Measurements from ENCODE around the gene KLHL22. TPM values are rescaled to one million over a fixed set of nuclear protein-coding genes. Genes with fewer than 3 reads are reported as not detected.
A peak's percentile ranks its signal among the peaks of the same experiment; 100 is the strongest.

The KLHL22 gene
- total RNA-seq, 1 donor, result 36.9 TPM

GRCh38 chr22:20397498-20397897 lies 98.1 kb downstream of the KLHL22 start:
- TF ChIP-seq CTCF (IDR thresholded peaks at IDR 0.05; ENCODE audit: extremely low read depth, low read depth, low read length), result no peak
- no peak for DNase-seq (ENCODE audit: insufficient read length, low spot score, missing footprints)
- H2AFZ ChIP-seq (ENCODE audit: low read length), result no peak overlapping the region

GRCh38 chr22:20396639-20397038 lies 99.0 kb downstream of the KLHL22 start:
- Histone ChIP-seq H3K79me2 (ENCODE audit: insufficient read depth, low read length) (peaks cover 24% of the 10 kb centered on the region), H3K36me3 (ENCODE audit: insufficient read depth, low read length) (no peaks in the 10 kb centered on the region), H3K9me3 (ENCODE audit: low read depth, low read length) (no peaks in the 10 kb centered on the region), H3K4me1 (ENCODE audit: insufficient read depth, low read length) (peaks cover 9% of the 10 kb centered on the region), H3K27ac (ENCODE audit: low read depth, low read length) (no peak overlapping the region), H3K4me3 (ENCODE audit: insufficient read depth, low read length) (no peak overlapping the region), H3K27me3 (ENCODE audit: insufficient read depth, low read length) (no peaks in the 10 kb centered on the region), H3K4me2 (ENCODE audit: insufficient read depth, low read length) (no peak overlapping the region), H2AFZ (ENCODE audit: low read length) (no peak overlapping the region), H4K20me1 (ENCODE audit: insufficient read depth, low read length) (peaks cover 14% of the 10 kb centered on the region)
- peak; percentile 83 for DNase-seq (ENCODE audit: insufficient read length, low spot score, missing footprints)
- no peak for TF ChIP-seq CTCF (IDR thresholded peaks at IDR 0.05; ENCODE audit: extremely low read depth, low read depth, low read length)

More at GRCh38 chr22:20397498-20397897, 98.1 kb downstream of the KLHL22 start:
- H3K36me3 ChIP-seq (ENCODE audit: insufficient read depth, low read length), result no peaks in the 10 kb centered on the region
- H3K79me2 ChIP-seq (ENCODE audit: insufficient read depth, low read length), result peaks cover 24% of the 10 kb centered on the region
- no peak overlapping the region for H3K4me2 ChIP-seq (ENCODE audit: insufficient read depth, low read length)
- peaks cover 9% of the 10 kb centered on the region for H3K4me1 ChIP-seq (ENCODE audit: insufficient read depth, low read length)
- H4K20me1 ChIP-seq (ENCODE audit: insufficient read depth, low read length), result peaks cover 14% of the 10 kb centered on the region
- H3K27ac ChIP-seq (ENCODE audit: low read depth, low read length), result no peak overlapping the region
- H3K9me3 ChIP-seq (ENCODE audit: low read depth, low read length), result no peaks in the 10 kb centered on the region
- no peaks in the 10 kb centered on the region for H3K27me3 ChIP-seq (ENCODE audit: insufficient read depth, low read length)
- no peak overlapping the region for H3K4me3 ChIP-seq (ENCODE audit: insufficient read depth, low read length)

- no peak for TF ChIP-seq CTCF (IDR thresholded peaks at IDR 0.05; ENCODE audit: extremely low read depth, low read depth, low read length)
- Histone ChIP-seq H3K79me2 (ENCODE audit: insufficient read depth, low read length) (peaks cover 24% of the 10 kb centered on the region), H3K36me3 (ENCODE audit: insufficient read depth, low read length) (no peaks in the 10 kb centered on the region), H4K20me1 (ENCODE audit: insufficient read depth, low read length) (peaks cover 11% of the 10 kb centered on the region), H3K4me3 (ENCODE audit: insufficient read depth, low read length) (no peak overlapping the region), H3K9me3 (ENCODE audit: low read depth, low read length) (no peaks in the 10 kb centered on the region), H3K27ac (ENCODE audit: low read depth, low read length) (no peak overlapping the region), H2AFZ (ENCODE audit: low read length) (no peak overlapping the region), H3K4me1 (ENCODE audit: insufficient read depth, low read length) (peaks cover 9% of the 10 kb centered on the region), H3K27me3 (ENCODE audit: insufficient read depth, low read length) (no peaks in the 10 kb centered on the region), H3K4me2 (ENCODE audit: insufficient read depth, low read length) (no peak overlapping the region)
- no peak for DNase-seq (ENCODE audit: insufficient read length, low spot score, missing footprints)
Observed at GRCh38 chr22:20395907-20396287, 99.7 kb downstream of the KLHL22 start.

- no peak overlapping the region for H3K27ac ChIP-seq (ENCODE audit: low read depth, low read length)
- no peak for DNase-seq (ENCODE audit: insufficient read length, low spot score, missing footprints)
- no peaks in the 10 kb centered on the region for H3K27me3 ChIP-seq (ENCODE audit: insufficient read depth, low read length)
- peak overlapping the region; percentile 95 for H3K4me2 ChIP-seq (ENCODE audit: insufficient read depth, low read length)
- no peak for TF ChIP-seq CTCF (IDR thresholded peaks at IDR 0.05; ENCODE audit: extremely low read depth, low read depth, low read length)
- H3K4me1 ChIP-seq (ENCODE audit: insufficient read depth, low read length), result peaks cover 9% of the 10 kb centered on the region
- H4K20me1 ChIP-seq (ENCODE audit: insufficient read depth, low read length), result peaks cover 8% of the 10 kb centered on the region
- no peak overlapping the region for H2AFZ ChIP-seq (ENCODE audit: low read length)
- H3K36me3 ChIP-seq (ENCODE audit: insufficient read depth, low read length), result no peaks in the 10 kb centered on the region
- H3K4me3 ChIP-seq (ENCODE audit: insufficient read depth, low read length), result peak overlapping the region; percentile 93
- H3K79me2 ChIP-seq (ENCODE audit: insufficient read depth, low read length), result peaks cover 20% of the 10 kb centered on the region
- no peaks in the 10 kb centered on the region for H3K9me3 ChIP-seq (ENCODE audit: low read depth, low read length)
Observed at GRCh38 chr22:20395181-20395906, 100.3 kb downstream of the KLHL22 start.
